HG03064 (cell line): Measurements from ENCODE around the gene RING1.

Experiments
- ATAC-seq: cut with Tn5 transposase; IDR thresholded peaks from one replicate; pipeline ENCODE4 v1.9.1; 2021; ENCODE audit warnings: low read depth; ENCODE audit not compliant: unreplicated experiment

RING1 gene

DNA sequence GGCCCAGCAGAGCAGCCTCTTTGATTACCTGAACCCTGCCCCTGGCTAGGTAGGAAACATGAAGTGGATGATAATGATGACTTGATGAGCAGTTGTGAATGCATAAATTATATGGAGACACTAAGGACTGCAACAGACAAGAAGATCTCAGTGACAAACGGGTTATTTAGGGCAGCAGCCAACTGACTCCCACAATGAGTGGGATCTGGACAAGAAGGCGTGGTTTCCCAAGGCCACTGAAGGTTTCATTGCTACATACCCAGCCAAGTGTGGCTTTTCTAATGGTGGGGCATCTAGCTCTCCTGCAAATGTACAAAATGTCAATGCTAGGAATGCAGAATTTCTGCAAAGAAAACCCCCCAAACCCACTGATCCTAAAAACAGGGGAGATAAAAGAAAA, 29.4 kb downstream of the RING1 start:
- ATAC-seq: no peak

DNA sequence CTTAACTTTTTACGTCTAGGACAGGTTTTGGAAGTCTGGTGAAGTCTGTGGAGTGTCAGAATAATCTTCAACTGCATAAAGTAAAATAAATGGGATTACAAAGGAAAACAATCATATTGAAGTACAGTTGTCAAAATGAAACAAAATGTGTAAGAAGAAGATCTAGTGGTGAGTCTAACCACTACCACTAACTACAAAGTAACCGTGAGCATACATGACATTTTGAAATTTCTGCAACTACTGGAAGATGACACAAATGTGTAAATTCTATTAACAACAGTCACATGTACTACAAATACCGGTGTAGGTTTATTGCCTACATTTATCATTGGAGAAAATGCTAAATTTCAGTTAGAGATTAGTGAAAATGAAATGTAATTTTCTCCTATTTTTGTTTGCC, 33.7 kb downstream of the RING1 start:
- ATAC-seq: no peak

DNA sequence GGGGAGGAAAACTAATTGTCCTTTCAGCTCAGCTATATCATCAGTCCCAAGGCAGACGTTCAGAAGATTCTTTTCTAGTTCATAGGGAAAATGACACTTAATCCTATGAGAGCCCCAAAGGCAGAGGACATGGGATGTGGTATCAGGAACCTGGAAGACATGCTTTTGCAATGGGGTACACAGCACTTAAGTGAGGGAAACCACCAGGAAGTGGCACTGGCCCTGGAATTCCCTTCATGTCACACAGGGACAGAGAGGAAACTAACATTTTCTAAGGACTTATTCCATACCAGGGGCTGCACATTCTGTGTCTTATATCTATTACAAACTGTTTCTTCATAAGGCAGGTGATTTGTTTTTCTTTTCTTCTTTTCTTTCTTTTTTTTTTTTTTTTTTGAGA, 35.2 kb downstream of the RING1 start:
- no peak for ATAC-seq

DNA sequence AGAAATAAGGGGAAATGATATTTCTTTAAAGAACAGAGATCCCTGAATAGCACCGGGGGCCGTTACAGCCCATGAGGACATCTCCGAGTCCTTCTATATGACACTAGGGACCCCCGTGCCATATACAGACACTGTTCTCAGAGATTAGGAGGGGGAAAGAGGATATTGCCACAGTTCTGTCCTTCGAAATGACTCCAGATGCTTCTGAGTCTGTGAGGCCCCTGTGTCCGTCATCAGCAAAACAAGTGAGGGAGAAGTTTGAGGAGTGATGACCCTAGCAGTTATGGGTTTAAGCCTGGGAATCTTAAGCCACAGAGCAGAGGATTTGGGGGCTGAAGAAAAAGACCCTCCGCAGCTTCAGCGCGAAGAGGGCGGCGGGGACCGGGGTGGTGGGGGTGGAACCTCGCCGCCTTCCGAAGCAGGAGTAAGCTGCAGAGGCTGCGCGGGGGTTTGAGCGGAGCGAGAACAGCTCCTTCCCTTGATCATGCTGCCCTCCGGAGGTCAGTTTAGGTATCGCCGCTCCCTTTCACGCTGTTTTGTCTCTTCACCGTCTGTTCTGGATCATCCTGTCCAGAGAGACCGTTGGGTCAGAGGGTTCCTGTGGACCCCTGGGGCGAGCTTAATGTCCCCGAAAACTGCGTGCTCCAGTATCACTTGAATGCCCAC, 39.8 kb downstream of the RING1 start:
- ATAC-seq: no peak

DNA sequence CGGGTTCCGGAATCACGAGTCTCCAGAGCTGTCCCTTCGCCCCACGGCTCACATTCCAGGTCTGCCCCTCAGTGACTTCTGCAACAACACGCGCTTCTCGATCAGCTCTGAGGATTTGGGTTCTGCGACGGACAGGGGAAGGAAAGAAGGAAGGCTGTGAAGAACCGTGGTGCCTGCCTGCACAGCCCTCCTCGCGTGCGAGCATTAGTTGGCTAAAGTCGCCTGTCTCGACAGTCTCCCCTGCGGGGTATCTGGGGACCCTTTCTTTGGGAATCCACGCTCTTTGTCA, 40.3 kb downstream of the RING1 start:
- no peak for ATAC-seq

DNA sequence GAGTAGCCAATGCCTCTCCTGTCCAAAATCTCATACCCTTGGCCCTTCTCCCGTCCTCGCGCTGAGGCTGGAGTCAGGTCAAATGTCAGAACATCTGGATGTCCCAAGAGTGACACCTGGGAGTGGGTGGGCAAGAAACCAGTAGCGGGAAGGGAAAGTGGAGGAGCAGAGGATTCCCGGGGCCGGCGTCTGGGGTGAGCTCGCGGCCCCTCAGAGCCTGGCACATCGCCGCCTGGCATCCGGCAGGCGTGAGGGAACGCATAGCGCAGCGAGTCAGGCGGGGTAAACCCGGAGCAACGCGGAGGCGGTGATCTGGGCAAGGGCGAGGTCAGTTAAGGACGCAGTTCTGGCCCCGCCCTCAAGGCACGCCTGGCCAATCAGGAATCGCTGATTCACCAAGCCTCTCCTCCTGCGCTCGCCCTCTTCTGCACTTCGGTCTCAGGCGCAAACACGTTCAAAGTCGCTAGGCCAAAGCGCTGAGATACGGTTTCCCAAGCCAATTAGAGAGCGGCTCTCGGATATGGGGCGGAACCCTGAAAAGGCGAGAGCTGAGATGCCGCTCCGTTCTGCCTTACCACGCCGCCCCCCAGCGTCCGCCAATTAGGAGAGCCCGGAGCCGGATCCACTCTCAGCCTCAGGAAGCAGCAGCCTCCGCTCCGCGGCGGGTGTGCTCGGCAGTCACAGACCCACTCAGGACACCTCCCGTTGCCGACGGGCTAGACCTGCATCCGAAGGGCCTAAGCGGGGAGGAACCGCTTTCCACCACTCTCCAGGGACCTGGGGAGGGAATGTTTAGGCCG, 40.8 kb downstream of the RING1 start:
- ATAC-seq: peak; percentile 85

DNA sequence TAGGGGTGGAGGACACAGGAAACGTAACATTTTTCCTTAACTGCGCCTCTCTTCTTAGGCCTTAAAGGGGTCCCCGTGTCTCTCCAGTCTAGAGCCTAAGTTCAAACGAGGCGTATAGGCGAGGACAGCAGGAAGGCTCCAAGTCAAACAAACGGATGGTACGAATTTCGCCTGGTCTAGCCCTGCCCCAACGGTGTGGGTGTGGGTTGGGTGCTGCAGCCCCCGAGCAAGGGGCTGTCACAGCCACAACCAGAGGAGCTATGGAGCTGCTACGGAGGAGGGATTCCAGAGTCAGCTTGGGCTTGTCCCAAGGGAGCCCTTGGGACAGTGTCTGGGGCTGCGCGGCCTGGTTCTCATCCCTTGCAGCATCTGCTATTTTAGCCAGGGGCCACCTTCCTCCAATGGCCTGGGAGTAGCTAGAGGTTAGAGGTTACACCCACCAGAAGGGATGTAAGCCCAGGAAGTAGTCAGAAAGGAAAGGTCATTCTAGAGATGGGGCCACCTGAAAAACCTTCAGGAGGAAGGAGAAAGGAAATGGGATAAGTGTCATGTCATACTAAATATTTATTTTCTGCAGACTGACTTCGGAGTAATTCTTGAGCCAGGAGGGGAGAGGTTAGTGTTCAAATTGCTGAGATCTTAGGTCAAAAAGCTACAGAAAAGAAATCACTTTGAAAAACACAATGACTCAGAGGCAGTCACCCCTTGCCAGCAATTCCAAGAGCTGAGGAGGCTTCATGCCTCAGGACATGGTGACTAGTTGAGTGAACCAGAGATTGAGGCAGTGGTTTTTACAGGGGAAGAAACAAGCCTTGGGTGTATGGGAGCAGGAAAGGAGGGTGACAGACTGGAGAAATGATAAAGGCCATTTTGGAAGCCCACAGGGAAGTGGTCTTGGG, 41.7 kb downstream of the RING1 start:
- no peak for ATAC-seq

DNA sequence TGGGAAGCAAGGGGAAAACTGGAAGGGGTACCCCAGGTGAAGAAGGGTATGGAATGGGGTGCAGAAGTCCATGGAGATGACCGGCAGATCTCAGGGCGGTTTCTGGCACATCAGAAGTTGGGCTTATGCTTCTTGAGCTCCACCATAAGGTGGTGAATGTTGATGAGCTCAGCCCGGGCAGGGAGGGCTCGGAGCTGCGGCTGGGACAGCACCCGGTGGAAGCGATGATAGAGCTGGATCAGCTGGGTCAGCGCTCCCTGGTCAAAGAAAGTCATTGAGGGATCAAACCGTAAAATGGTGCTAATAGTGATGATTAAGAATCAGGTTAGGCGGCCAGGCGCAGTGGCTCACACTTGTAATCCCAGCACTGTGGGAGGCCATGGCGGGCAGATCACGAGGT, 42.4 kb downstream of the RING1 start:
- no peak for ATAC-seq

DNA sequence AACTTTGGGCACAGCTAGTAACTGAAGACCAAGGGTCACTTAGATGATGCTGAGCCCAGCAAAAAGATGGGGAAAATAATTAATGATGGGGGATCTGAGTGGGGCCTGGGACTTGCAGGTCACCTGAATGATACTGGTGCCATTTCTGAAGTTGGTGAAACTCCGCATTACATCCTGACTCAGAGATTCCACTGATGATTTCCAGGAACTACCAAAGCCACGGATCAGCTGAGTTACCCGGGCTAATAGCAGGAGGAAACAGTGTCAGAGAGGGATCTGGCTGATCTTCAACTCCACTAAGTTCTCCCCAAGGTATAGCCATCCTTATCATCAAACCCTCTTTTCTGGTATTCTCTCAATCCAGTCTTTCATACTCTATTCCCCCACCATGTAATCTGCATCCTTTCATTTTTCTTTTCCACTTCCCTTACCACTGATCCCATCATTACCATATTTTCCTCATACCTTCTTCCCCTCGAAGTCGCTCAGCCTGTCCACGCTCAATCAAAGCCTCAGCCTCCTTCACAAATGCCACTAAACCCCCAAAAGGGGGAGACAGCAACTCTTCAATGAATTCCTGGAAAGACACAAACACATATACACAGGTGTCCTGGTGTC, 43.2 kb downstream of the RING1 start:
- no peak for ATAC-seq

DNA sequence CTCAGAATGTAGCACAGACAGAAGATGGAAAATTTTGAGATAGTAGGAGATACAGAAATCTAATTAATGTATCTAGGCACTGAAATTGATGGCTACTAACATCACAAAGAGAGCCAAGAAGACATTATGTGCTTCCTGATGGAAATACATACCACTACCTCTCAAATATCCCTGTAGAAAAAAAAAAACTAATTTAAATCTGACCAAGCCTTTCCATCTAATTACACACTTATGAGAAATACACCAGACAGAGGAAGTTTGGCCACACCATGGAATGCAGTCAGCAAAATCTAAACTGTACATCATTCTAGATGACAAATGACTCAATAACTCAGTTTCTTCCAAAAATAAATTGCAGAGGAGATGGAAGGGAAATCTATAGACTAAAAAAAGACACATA, 44.5 kb downstream of the RING1 start:
- ATAC-seq: no peak

DNA sequence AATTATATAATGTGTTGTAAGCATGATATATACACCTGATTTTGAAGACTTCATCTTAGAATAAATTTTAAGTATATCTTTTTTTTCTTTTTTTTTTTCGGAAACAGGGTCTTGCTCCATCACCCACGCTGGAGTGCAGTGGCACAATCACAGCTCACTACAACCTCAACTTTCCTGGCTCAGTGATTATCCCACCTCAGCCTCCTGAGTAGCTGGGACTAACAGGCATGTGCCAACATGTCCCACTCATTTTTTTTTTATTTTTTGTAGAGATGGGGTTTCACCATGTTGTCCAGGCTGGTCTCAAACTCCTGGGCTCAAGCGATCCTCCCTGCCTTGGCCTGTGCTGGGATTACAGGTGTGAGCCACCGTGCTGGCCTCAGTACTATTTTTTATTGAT, 46.3 kb downstream of the RING1 start:
- no peak for ATAC-seq

DNA sequence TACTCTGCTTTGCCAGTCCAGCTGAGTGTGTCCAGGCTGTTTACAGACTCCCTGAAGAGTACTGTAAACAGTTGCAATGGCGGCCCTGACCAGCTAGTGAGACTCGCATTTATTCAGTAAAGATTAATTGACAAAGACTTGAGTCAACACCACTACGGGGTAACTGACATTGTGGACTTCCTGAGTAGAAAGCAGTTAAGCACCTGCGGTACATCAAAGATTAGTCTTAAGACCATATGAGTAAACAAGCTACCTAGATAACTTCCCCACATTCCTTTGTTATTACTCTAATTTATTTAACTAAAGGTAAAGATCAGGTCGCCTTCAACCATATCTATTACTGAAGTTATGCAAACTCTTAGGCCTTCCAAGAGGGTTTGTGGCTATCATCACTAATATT, 50.7 kb downstream of the RING1 start:
- no peak for ATAC-seq
